Right renal cortex interstitium (tissue), 3 donors: Measurements from ENCODE around the gene DHX57. TPM values are rescaled to one million over a fixed set of nuclear protein-coding genes. Genes with fewer than 3 reads are reported as not detected.

ENCODE experiments used
- DNase-seq, 3 donors: peaks; one replicate each; pipeline ENCODE4 v3.0.0-alpha.2; 2013; ENCODE audit warnings: low read depth in 3 of 3, low spot score in 2 of 3
- polyA plus RNA-seq, 3 donors: library from polyadenylated mRNA; unstranded; fragments of 120-200 nt; gene quantifications; one replicate each; pipeline ENCODE4 v1.2.1, GENCODE V29; 2013; ENCODE audit not compliant: insufficient read length in 3 of 3

The DHX57 gene
- 10 to 100 TPM; 31.1 to 43.1 (median 42.1) TPM for polyA plus RNA-seq

GRCh38 chr2:38875576-38876367 lies at the start of gene DHX57, which contains the start of gene MORN2:
DHX57 (minus strand) TSS chr2:38875934; CDS start chr2:38868405, 7,529 bp downstream.
MORN2 (plus strand) TSS chr2:38875976.
- DNase-seq = peak; percentile 74 to 85 (median 74)

- DNase-seq = no peak
Measured at GRCh38 chr2:38922902-38923301, 47.2 kb upstream of the DHX57 start.

GRCh38 chr2:38922389-38922788 lies 46.7 kb upstream of the DHX57 start:
- no peak for DNase-seq

- DNase-seq = no peak
Measured at GRCh38 chr2:38912619-38913018, 36.9 kb upstream of the DHX57 start.

GRCh38 chr2:38911191-38911590 lies 35.5 kb upstream of the DHX57 start:
- DNase-seq = no peak

GRCh38 chr2:38909872-38910271 lies 34.1 kb upstream of the DHX57 start:
- DNase-seq = no peak

GRCh38 chr2:38907743-38908562 lies 32.2 kb upstream of the DHX57 start:
- DNase-seq = no peak

- no peak for DNase-seq
Measured at GRCh38 chr2:38907242-38907641, 31.5 kb upstream of the DHX57 start.

- no peak for DNase-seq
Measured at GRCh38 chr2:38905251-38905650, 29.5 kb upstream of the DHX57 start.

- DNase-seq = no peak
Measured at GRCh38 chr2:38900726-38901125, 25.0 kb upstream of the DHX57 start.

- no peak for DNase-seq
Measured at GRCh38 chr2:38898256-38898655, 22.5 kb upstream of the DHX57 start.

GRCh38 chr2:38892819-38893218 lies 17.1 kb upstream of the DHX57 start:
- no peak for DNase-seq

- no peak for DNase-seq
Measured at GRCh38 chr2:38889575-38889974, 13.8 kb upstream of the DHX57 start, which contains the start of gene ARHGEF33. ARHGEF33 (plus strand) TSS chr2:38889875; CDS start chr2:38919448, 29,573 bp downstream.

GRCh38 chr2:38889045-38889444 lies 13.3 kb upstream of the DHX57 start:
- no peak for DNase-seq

GRCh38 chr2:38887902-38888554 lies 12.3 kb upstream of the DHX57 start:
- no peak for DNase-seq

GRCh38 chr2:38887347-38887746 lies 11.6 kb upstream of the DHX57 start:
- no peak for DNase-seq

- DNase-seq = no peak
Measured at GRCh38 chr2:38886063-38886462, 10.3 kb upstream of the DHX57 start.

- DNase-seq = no peak
Measured at GRCh38 chr2:38876407-38876806, 673 bp upstream of the DHX57 start.

GRCh38 chr2:38875227-38875575 lies 533 bp downstream of the DHX57 start:
- peak in 1 of 3 donors; percentile 15 for DNase-seq

- DNase-seq = no peak
Measured at GRCh38 chr2:38873763-38874162, 2.0 kb downstream of the DHX57 start.

- DNase-seq = no peak
Measured at GRCh38 chr2:38871432-38871831, 4.3 kb downstream of the DHX57 start.
